HG02623 (cell line): ENCODE data around the gene EFNA3.

Experiments used
- ATAC-seq: cut with Tn5 transposase; IDR thresholded peaks from one replicate; pipeline ENCODE4 v1.9.1; 2021; ENCODE audit warnings: moderate library complexity; ENCODE audit not compliant: unreplicated experiment

EFNA3 gene

GRCh38 chr1:155048449-155049334 lies 29.9 kb upstream of the EFNA3 start:
- ATAC-seq: no peak

- no peak for ATAC-seq
Observed at GRCh38 chr1:155049651-155050559, 28.7 kb upstream of the EFNA3 start.

DNA sequence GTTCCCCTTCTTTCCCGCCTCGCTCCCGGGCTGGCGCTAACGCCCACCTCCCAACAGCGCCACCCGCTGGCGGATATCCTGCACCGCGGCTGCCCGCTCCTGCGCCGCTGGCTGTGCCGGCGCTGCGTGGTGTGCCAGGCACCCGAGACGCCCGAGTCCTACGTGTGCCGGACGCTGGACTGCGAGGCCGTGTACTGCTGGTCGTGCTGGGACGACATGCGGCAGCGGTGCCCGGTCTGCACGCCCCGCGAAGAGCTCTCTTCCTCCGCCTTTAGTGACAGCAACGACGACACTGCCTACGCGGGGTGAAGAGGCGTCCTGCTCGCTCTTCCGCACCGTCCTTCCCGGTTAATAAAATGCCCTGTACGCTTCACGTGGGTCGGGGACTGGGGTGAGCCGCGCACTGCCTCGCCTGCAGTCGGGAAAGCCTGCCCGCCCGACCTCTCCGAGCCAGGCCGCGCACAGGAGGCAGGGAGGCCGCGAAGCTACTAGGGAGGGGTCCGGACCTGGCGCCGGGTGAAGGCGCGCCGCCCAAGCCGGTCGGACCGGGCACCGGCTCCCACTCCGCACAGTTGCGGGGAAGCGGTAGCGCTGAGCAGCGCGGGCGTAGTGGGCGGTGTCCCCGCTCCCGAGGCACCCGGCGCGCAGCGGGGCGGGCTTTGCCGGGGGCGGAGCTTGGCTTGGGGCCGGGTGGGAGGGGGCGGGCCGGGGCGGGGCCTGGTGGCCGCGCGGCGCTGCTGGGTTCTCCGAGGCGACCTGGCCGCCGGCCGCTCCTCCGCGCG lies 27.9 kb upstream of the EFNA3 start, which contains the start of gene ADAM15:
Gene ADAM15, plus strand, starts transcription at position 757 of the 782 bp plus-strand sequence. CDS start 71 bp downstream, outside the sequence.
- ATAC-seq: peak; percentile 58

DNA sequence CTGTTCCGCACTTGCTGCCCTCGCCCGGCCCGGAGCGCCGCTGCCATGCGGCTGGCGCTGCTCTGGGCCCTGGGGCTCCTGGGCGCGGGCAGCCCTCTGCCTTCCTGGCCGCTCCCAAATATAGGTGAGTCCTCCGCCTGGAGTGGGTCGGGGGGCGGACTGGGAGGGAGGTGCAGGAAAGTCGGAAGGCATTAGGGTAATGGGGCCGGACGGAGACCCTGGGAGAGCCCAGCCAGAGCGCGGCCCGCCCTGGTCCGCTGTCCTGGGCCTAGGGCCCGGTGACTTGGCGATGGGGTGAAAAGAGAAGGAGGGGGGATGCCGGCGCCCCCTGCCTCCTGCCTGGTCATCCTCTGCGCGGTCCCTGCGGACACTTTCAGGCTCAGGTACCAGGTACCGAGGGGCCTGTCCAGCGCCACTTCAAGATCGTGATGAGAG lies 27.3 kb upstream of the EFNA3 start:
- peak; percentile 27 for ATAC-seq

- ATAC-seq: no peak
Observed at GRCh38 chr1:155051777-155052398, 26.7 kb upstream of the EFNA3 start.

- no peak for ATAC-seq
Observed at GRCh38 chr1:155052439-155053395, 25.9 kb upstream of the EFNA3 start.

DNA sequence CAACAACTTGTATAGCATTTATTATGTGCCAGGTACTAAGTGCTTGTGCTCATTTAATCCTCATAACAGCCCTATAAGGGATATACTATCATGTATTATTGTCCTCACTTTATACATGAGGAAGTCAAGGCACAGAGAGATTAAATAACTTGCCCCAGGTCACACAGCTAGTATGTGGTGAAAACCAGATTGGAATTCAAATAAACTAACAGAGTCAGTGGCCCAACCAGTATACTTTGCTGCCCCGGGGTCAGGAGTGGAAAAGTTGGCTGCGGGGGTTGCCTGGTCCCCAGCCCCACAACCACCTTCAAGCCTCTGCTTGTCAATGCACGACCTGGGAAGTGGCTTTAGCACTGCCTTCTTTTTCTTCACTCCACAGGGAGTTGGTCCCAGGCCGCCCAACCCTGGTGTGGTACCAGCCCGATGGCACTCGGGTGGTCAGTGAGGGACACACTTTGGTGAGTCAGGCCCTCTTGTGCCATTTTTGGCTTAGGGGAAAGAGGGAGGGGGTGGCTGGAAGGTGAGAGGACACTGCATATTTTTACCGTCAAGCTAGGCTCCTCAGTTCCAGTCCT lies 25.0 kb upstream of the EFNA3 start:
- no peak for ATAC-seq

DNA sequence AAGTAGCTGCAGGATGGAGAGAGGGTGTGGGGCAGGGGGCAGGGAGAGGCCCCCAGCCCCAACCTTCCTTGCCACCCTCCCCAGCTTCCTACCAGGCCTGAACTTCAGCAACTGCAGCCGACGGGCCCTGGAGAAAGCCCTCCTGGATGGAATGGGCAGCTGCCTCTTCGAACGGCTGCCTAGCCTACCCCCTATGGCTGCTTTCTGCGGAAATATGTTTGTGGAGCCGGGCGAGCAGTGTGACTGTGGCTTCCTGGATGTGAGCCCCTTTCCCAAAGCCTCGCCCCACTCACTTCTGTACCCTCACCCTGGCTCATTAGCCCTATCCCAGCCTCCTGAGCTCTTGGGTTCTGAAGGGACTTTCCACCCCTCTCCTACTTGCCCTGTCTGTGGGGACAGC lies 21.5 kb upstream of the EFNA3 start:
- ATAC-seq: no peak

DNA sequence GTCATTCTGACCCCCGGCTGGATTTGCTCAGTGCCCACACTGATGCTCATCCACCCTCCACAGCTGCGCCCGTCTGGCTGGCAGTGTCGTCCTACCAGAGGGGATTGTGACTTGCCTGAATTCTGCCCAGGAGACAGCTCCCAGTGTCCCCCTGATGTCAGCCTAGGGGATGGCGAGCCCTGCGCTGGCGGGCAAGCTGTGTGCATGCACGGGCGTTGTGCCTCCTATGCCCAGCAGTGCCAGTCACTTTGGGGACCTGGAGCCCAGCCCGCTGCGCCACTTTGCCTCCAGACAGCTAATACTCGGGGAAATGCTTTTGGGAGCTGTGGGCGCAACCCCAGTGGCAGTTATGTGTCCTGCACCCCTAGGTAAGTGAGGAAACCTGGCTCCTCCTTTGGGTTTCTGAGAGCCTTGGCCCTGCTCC lies 20.8 kb upstream of the EFNA3 start:
- no peak for ATAC-seq

DNA sequence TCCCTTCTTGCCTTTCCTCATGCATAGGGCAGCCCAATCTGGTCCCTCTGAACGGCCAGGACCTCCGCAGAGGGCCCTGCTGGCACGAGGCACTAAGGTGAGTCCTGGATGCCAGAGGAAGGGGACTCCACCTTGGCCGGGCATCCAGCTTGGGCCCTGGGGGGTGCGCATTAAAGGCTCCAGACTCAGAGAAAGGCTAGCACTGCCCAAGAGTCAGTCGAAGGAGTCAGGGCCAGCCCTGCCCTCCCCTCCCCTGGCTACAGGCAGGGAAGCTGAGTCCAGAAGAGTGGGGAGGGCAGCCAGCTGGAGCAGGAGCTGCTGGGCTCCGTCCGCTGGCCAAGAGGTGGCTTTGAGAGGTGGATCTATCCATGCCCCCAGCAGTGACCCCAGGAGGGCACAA lies 17.9 kb upstream of the EFNA3 start:
- ATAC-seq: no peak

DNA sequence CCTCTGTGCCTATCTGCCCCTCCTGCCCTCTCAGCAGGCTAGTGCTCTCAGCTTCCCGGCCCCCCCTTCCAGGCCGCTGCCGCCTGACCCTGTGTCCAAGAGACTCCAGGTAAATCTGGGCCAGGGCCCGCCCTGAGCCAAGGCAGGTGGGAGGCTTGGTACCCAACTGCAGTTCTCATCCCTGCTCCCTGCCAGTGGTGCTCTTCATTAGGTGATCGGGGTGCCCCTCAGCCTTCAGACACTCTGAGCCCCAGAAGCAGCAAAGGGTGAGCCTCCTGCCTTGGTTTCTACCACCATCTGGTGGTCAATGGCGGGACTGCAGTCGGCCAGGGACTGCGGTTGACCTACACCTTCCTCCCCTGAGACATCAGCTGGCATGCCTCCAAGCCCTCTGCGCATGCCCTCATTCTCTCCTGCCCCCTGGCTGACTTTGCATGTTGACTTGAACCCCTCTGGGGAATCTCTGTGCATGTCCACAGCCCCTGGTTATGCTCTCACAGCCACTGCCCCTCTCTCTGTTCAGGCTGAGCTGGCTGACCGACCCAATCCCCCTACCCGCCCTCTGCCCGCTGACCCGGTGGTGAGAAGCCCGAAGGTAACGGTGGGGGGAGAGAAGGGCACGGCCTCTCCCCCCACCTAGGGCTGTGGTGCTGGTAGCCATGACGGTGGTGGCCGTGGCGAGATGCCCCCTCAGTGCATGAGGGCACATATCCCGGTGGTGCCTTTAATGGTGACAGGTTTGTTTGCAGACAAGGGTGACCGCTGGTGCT lies 17.1 kb upstream of the EFNA3 start:
- ATAC-seq: no peak

DNA sequence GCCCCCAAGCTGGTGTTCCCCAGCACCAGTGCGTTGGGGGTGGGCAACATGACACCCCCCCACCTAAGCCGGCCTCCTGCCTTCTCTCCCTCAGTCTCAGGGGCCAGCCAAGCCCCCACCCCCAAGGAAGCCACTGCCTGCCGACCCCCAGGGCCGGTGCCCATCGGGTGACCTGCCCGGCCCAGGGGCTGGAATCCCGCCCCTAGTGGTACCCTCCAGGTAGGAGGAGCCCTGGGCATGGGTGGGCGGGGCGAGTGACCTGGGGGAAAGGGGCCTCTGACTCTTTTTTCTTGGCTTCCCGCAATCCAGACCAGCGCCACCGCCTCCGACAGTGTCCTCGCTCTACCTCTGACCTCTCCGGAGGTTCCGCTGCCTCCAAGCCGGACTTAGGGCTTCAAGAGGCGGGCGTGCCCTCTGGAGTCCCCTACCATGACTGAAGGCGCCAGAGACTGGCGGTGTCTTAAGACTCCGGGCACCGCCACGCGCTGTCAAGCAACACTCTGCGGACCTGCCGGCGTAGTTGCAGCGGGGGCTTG lies 16.4 kb upstream of the EFNA3 start:
- no peak for ATAC-seq

- ATAC-seq: peak; percentile 12
Observed at GRCh38 chr1:155062702-155063411, 15.8 kb upstream of the EFNA3 start.

- peak; percentile 57 for ATAC-seq
Observed at GRCh38 chr1:155063550-155064110, 15.0 kb upstream of the EFNA3 start, which contains the start of gene EFNA4. Gene EFNA4 (plus strand): TSS chr1:155063740. CDS start chr1:155063824, 84 bp downstream.

DNA sequence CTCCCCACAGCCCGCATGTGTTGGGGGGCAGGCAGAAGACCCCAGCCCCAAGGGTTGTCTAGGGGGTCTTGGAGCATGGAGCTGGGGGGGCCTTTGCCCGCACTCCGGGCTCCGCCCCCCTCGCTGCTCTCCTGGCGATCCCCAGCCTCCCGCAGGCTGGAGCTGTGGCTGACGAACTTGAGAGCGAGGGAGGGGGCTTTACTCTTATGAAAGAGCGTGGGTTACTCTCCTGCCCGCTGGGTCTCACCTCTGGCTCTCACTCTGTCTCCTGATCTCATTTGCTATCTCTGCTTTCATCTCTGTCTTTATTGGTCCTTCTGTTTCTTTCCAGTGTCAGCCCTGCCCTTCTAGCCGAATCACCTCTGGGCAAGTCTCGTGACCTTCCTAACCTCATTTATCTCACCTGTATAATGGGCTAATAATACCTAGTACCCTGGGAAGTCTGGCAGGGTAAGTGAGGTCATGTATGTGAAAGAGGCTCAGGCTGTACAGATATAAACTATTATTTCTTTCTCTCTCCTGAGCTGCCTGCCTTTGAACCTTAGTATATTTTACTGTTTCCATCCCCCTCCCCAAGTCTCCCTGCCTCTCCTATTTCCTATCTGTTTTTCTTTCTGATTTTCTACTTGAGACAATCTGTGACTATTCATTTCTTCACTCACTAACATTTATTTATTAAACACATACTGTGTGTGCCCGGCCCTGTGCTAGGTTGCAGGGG lies 14.4 kb upstream of the EFNA3 start:
- ATAC-seq: no peak

DNA sequence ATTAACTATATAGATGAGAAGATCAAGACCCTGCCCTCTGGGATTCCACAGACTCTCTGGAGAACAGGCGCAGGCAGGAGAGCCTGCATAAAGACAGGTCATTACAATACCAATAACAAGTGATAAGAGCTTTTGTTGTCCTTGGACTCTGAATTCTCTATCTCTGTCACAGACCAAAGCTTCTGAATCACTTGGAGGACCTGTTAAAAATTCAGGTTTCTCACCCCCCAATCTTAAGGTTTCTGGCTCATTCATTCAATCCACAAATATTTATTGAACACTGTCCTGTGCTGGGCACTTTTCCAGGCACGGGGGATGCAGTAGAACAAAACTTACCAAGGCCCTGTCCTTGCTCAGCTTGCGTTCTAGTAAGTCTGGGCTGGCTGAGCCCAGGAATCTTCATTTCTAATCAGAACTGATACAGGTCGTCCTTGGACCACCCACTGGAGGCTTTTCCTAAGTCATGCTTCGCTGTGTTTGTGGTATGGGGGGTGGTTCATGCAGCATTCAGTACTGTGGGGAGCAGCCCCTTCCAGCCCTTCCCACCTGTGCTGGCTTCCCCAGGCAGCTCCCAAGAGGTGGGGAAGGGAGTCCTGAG lies 13.7 kb upstream of the EFNA3 start:
- ATAC-seq: no peak
